HepG2 (cell line): ENCODE measurements around the gene PLEKHG4. TPM values are rescaled to one million over a fixed set of nuclear protein-coding genes. Genes with fewer than 3 reads are reported as not detected.

Experiments used
- ATAC-seq: fragments of 200-7000 bp; cut with Tn5 transposase; 3 replicates; pipeline ENCODE4 v1.9.1; 2020; ENCODE audit warnings: mild to moderate bottlenecking, moderate library complexity
- BruUV-seq: library from RNA; stranded (reverse); fragments of 400-500 nt; replicated peaks from 2 replicates; lab custom pipeline; 2021; lab: Mats Ljungman, UMichigan
- CTCF ChIA-PET: fragments of 300-600 bp; formaldehyde crosslinking; extraction: SDS; loops from one replicate; lab custom pipeline; 2021; ENCODE audit warnings: low total read pairs, inconsistent platforms, low intra/inter-chr PET ratio; lab: Yijun Ruan, JAX
- POLR2A ChIA-PET: fragments of 350-600 bp; sonication (Branson Sonifier 250); formaldehyde crosslinking; loops from one replicate; lab custom pipeline; 2020; ENCODE audit warnings: antibody characterized with exemption, inconsistent platforms; lab: Yijun Ruan, JAX
- DNase-seq: peaks from one replicate; pipeline ENCODE4 v3.0.0-alpha.2; 2015; ENCODE audit warnings: low spot score
- FAIRE-seq: peaks from 3 replicates; lab custom pipeline; 2011; peaks lifted over from hg19 to GRCh38; lab: Jason Lieb, UNC
- H2AFZ ChIP-seq: one replicate; pipeline ENCODE4 v1.6.1; 2011; ENCODE audit warnings: low read length, inconsistent platforms
- H3K27ac ChIP-seq: fragments of 300-600 bp; 3 replicates; pipeline ENCODE4 v1.8.0; 2011; ENCODE audit warnings: mixed run types, mild to moderate bottlenecking, mixed read lengths, low read length, inconsistent platforms; ENCODE audit not compliant: insufficient read depth; ENCODE audit errors: extremely low read length
- H3K27me3 ChIP-seq, 2 experiments: fragments of 200-600 bp in 1 of 2; 2 replicates in 1 of 2; 3 replicates in 1 of 2; pipeline versions ENCODE4 v1.6.0 to v1.8.0; 2011; ENCODE audit warnings: low read length in 2 of 2, mild to moderate bottlenecking in 2 of 2, moderate library complexity in 2 of 2, inconsistent platforms in 1 of 2; ENCODE audit not compliant: insufficient read depth in 2 of 2, control insufficient read depth in 1 of 2
- H3K36me3 ChIP-seq, 2 experiments: fragments of 200-600 bp in 1 of 2; replicated peaks in 1 of 2; 2 replicates in 1 of 2; 3 replicates in 1 of 2; pipeline versions ENCODE4 v1.5.1 to v1.8.0; 2011; ENCODE audit warnings: low read length in 2 of 2, inconsistent platforms in 1 of 2; ENCODE audit not compliant: insufficient read depth in 2 of 2, control insufficient read depth in 1 of 2
- H3K4me1 ChIP-seq: 2 replicates; pipeline ENCODE4 v1.5.1; 2012; ENCODE audit warnings: low read length, inconsistent platforms; ENCODE audit not compliant: insufficient read depth
- H3K4me2 ChIP-seq: 2 replicates; pipeline ENCODE4 v1.6.0; 2011; ENCODE audit warnings: low read depth, low read length, inconsistent platforms
- H3K4me3 ChIP-seq, 3 experiments: fragments of 200-600 bp in 1 of 3; sonication (generic), shearing (Covaris generic) in 1 of 3; replicated peaks in 1 of 3; 2 replicates each; pipeline ENCODE4 v1.5.1; 2011 to 2016; ENCODE audit warnings: low read length in 3 of 3, inconsistent platforms in 2 of 3, low read depth in 2 of 3, mild to moderate bottlenecking in 2 of 3, control low read depth in 1 of 3, mixed read lengths in 1 of 3; ENCODE audit not compliant: insufficient read depth in 1 of 3
- H3K79me2 ChIP-seq: one replicate; pipeline ENCODE4 v1.6.1; 2011; ENCODE audit warnings: low read length, inconsistent platforms; ENCODE audit not compliant: insufficient read depth
- H3K9ac ChIP-seq: 2 replicates; pipeline ENCODE4 v1.6.0; 2011; ENCODE audit warnings: mild to moderate bottlenecking, low read depth, low read length, inconsistent platforms; ENCODE audit not compliant: insufficient read depth
- H3K9me3 ChIP-seq: 2 replicates; pipeline ENCODE4 v1.5.1; 2012; ENCODE audit warnings: mild to moderate bottlenecking, low read length
- H4K20me1 ChIP-seq: 2 replicates; pipeline ENCODE4 v1.6.0; 2011; ENCODE audit warnings: inconsistent platforms, mild to moderate bottlenecking, low read length, moderate library complexity; ENCODE audit not compliant: insufficient read depth
- ETV5 ChIP-seq: IDR thresholded peaks from 2 replicates; pipeline ENCODE4 v1.6.1; 2018; ENCODE audit warnings: missing biosample characterization, missing genetic modification reagents, inconsistent platforms, borderline replicate concordance
- GATAD2A ChIP-seq: IDR thresholded peaks from 2 replicates; pipeline ENCODE4 v1.6.1; 2016
- SIN3B ChIP-seq: fragments of 150-350 bp; IDR thresholded peaks from 2 replicates; pipeline ENCODE4 v1.6.1; 2014; ENCODE audit warnings: low read length
- SOX5 ChIP-seq: IDR thresholded peaks from 2 replicates; pipeline ENCODE4 v1.6.1; 2016; ENCODE audit warnings: borderline replicate concordance
- ZEB1 ChIP-seq: IDR thresholded peaks from 2 replicates; pipeline ENCODE4 v1.6.1; 2012; ENCODE audit warnings: mild to moderate bottlenecking, low read depth, inconsistent platforms; ENCODE audit not compliant: insufficient replicate concordance
- ZNF326 ChIP-seq: sonication (generic); formaldehyde crosslinking; IDR thresholded peaks from 2 replicates; pipeline ENCODE4 v1.4.0; 2020; ENCODE audit warnings: missing genetic modification reagents, borderline replicate concordance
- WGBS: methylation state at CpG from one replicate; pipeline ENCODE4 v1.1.6; 2017; ENCODE audit warnings: low lambda C conversion rate; 5-methylcytosine and 5-hydroxymethylcytosine counted together
- in situ Hi-C: cut with HindIII; loops from 2 replicates; pipeline ENCODE4 v1.10.0; 2017; ENCODE audit warnings: low pct_unique_long_range_greater_than_20kb; ENCODE audit not compliant: extremely low pct_ligation_motif_present
- intact Hi-C: fragments of 100-400 bp; cut with micrococcal nuclease; formaldehyde crosslinking; loops from one replicate; pipeline ENCODE4 v1.10.0; 2022; ENCODE audit not compliant: unreplicated experiment
- polyA plus RNA-seq, 8 experiments: library from polyadenylated mRNA; depleted of rRNA in 3 of 8; stranded (reverse) in 7 of 8; unstranded in 1 of 8; fragments of >200 nt; fragmentation: Illumina TruSeq in 4 of 8; extraction: Trizol in 4 of 8; gene quantifications; 2 replicates each; pipeline versions ENCODE4 v1.2.1 to v1.2.3, GENCODE V29; 2011 to 2016; ENCODE audit warnings: low read depth in 4 of 8, missing spikeins in 1 of 8, mixed read lengths in 1 of 8; ENCODE audit not compliant: insufficient read depth in 1 of 8
- total RNA-seq, 5 experiments: library from RNA; depleted of rRNA; stranded (reverse); fragments of >200 nt; fragmentation: Illumina TruSeq; extraction: Trizol; gene quantifications; 2 replicates each; pipeline ENCODE4 v1.2.3, GENCODE V29; 2016; ENCODE audit warnings: low read depth in 1 of 5
- TF ChIP-seq, protein P1 (sequence below): sonication (generic); formaldehyde crosslinking; IDR thresholded peaks from 2 replicates; pipeline ENCODE4 v1.4.0; 2020; ENCODE audit warnings: mild to moderate bottlenecking, missing genetic modification reagents
- TF ChIP-seq, protein P2 (sequence below): sonication (generic); formaldehyde crosslinking; conservative IDR thresholded peaks from 2 replicates; pipeline ENCODE4 v1.8.1; 2023; ENCODE audit warnings: missing genetic modification reagents
- TF ChIP-seq, protein P3 (sequence below): sonication (generic); formaldehyde crosslinking; IDR thresholded peaks from 2 replicates; pipeline ENCODE4 v1.4.0; 2020; ENCODE audit warnings: missing genetic modification reagents, borderline replicate concordance

Gene PLEKHG4
- total and polyA plus RNA-seq, 2 of the 13 experiments (the other 11 are each of a cell fraction or from before 2014, with no cell fraction given): 7.1 to 13.6 TPM

DNA sequence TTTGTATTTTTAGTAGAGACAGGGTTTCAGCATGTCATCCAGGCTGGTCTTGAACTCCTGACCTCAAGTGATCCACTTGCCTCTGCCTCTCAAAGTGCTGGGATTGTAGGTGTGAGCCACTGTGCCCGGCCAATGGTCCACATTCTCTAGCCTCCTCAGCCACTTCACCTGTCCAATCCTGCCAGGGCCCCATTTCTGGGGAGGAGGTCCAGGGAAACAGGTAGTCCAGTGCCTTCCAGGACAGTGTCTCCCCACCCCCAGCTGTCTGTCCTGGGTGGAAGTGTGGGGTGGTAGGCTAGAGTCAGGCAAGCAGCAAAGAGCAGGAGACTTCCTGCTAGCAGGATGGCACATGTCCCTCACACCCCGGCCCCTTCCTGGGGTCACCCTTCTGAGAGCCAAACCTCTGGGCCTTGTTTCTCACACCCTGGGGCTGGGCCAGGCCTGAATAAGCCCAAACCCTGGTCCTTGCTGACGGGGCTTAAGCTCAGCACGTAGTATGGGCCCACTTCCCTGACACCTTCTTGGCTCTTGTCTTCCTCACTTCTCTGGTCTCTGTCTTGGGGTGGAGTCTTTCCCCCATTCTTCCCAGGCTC, 37.1 kb upstream of the PLEKHG4 start:
- Histone ChIP-seq H4K20me1 (no peaks in the 10 kb centered on the region), H3K79me2 (no peaks in the 10 kb centered on the region), H3K4me1 (peaks cover 40% of the 10 kb centered on the region), H3K4me2 (no peak overlapping the region), H3K36me3 (peaks cover 18 to 27% of the 10 kb centered on the region in 2 experiments), H3K27ac (no peak overlapping the region), H3K9ac (no peak overlapping the region), H3K9me3 (no peaks in the 10 kb centered on the region), H3K4me3 (no peak overlapping the region), H3K27me3 (no peaks in the 10 kb centered on the region), H2AFZ (no peak overlapping the region)
- TF ChIP-seq SIN3B (no peak), SOX5 (no peak), ZNF326 (no peak), ZEB1 (no peak), GATAD2A (no peak), ETV5 (CRISPR knock-in tag) (no peak)
- TF ChIP-seq, protein P1, sequence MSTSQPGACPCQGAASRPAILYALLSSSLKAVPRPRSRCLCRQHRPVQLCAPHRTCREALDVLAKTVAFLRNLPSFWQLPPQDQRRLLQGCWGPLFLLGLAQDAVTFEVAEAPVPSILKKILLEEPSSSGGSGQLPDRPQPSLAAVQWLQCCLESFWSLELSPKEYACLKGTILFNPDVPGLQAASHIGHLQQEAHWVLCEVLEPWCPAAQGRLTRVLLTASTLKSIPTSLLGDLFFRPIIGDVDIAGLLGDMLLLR (CRISPR knock-in tag): no peak
- TF ChIP-seq, protein P2, sequence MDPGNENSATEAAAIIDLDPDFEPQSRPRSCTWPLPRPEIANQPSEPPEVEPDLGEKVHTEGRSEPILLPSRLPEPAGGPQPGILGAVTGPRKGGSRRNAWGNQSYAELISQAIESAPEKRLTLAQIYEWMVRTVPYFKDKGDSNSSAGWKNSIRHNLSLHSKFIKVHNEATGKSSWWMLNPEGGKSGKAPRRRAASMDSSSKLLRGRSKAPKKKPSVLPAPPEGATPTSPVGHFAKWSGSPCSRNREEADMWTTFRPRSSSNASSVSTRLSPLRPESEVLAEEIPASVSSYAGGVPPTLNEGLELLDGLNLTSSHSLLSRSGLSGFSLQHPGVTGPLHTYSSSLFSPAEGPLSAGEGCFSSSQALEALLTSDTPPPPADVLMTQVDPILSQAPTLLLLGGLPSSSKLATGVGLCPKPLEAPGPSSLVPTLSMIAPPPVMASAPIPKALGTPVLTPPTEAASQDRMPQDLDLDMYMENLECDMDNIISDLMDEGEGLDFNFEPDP (CRISPR knock-in tag): 0 out of 2 replicates have a peak, but pooled peaks have one; percentile 72
- TF ChIP-seq, protein P3, sequence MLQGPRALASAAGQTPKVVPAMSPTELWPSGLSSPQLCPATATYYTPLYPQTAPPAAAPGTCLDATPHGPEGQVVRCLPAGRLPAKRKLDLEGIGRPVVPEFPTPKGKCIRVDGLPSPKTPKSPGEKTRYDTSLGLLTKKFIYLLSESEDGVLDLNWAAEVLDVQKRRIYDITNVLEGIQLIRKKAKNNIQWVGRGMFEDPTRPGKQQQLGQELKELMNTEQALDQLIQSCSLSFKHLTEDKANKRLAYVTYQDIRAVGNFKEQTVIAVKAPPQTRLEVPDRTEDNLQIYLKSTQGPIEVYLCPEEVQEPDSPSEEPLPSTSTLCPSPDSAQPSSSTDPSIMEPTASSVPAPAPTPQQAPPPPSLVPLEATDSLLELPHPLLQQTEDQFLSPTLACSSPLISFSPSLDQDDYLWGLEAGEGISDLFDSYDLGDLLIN: no peak
- FAIRE-seq (no peak), DNase-seq (no peak), ATAC-seq (no peak)
- intact Hi-C loops: no loop called here
- BruUV-seq: no TSS peak
- POLR2A ChIA-PET: no interaction called here
- WGBS: 92% methylated on average over 3 of the region's 4 CpGs
- in situ Hi-C loops: no loop called here
- CTCF ChIA-PET: no interaction called here
